ENCODE data around the gene SLC44A5. TPM values are rescaled to one million over a fixed set of nuclear protein-coding genes. Genes with fewer than 3 reads are reported as not detected.

SLC44A5 gene
- total and polyA plus RNA-seq, 9 donors = 0.62 to 2.5 (median 1.1) TPM

- intact Hi-C loops (cut with DNase I) = no loop called here
- H3K4me3 ChIP-seq = no peak overlapping the region
- H3K27me3 ChIP-seq = no peaks in the 10 kb centered on the region
- no peaks in the 10 kb centered on the region for H3K36me3 ChIP-seq
- H3K27ac ChIP-seq = no peak overlapping the region
- no peaks in the 10 kb centered on the region for H3K9me3 ChIP-seq
- TF ChIP-seq EP300 (IDR thresholded peaks at IDR 0.05) (no peak), POLR2A (IDR thresholded peaks at IDR 0.05) (no peak)
- TF ChIP-seq, protein P1, sequence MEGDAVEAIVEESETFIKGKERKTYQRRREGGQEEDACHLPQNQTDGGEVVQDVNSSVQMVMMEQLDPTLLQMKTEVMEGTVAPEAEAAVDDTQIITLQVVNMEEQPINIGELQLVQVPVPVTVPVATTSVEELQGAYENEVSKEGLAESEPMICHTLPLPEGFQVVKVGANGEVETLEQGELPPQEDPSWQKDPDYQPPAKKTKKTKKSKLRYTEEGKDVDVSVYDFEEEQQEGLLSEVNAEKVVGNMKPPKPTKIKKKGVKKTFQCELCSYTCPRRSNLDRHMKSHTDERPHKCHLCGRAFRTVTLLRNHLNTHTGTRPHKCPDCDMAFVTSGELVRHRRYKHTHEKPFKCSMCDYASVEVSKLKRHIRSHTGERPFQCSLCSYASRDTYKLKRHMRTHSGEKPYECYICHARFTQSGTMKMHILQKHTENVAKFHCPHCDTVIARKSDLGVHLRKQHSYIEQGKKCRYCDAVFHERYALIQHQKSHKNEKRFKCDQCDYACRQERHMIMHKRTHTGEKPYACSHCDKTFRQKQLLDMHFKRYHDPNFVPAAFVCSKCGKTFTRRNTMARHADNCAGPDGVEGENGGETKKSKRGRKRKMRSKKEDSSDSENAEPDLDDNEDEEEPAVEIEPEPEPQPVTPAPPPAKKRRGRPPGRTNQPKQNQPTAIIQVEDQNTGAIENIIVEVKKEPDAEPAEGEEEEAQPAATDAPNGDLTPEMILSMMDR (IDR thresholded peaks at IDR 0.05) = no peak
- no peaks in the 10 kb centered on the region for H3K4me1 ChIP-seq (ENCODE audit: insufficient read depth)
- DNase-seq = no peak
Measured at GRCh38 chr1:75559800-75560199, 51.1 kb downstream of the SLC44A5 start.

GRCh38 chr1:75559136-75559535, 51.8 kb downstream of the SLC44A5 start:
- no peak for TF ChIP-seq EP300 (IDR thresholded peaks at IDR 0.05)
- no peak for TF ChIP-seq POLR2A (IDR thresholded peaks at IDR 0.05)
- TF ChIP-seq, protein P1 (IDR thresholded peaks at IDR 0.05) = no peak
- Histone ChIP-seq H3K9me3 (no peaks in the 10 kb centered on the region), H3K27me3 (no peaks in the 10 kb centered on the region), H3K27ac (no peak overlapping the region), H3K4me3 (no peak overlapping the region), H3K4me1 (ENCODE audit: insufficient read depth) (no peaks in the 10 kb centered on the region), H3K36me3 (no peaks in the 10 kb centered on the region)
- WGBS, 3 donors = 66 to 90% (median 87%) methylated on average over 2 of the region's 2 CpGs
- intact Hi-C loops (cut with DNase I) = no loop called here
- DNase-seq = no peak

GRCh38 chr1:75554870-75555269, 56.0 kb downstream of the SLC44A5 start:
- no peaks in the 10 kb centered on the region for H3K4me1 ChIP-seq (ENCODE audit: insufficient read depth)
- intact Hi-C loops (cut with DNase I) = no loop called here
- no peaks in the 10 kb centered on the region for H3K27me3 ChIP-seq
- DNase-seq = no peak
- H3K27ac ChIP-seq = no peak overlapping the region
- H3K9me3 ChIP-seq = no peaks in the 10 kb centered on the region
- no peak overlapping the region for H3K4me3 ChIP-seq
- 86 to 98% (median 91%) methylated on average over 1 of the region's 1 CpG for WGBS, 3 donors
- no peaks in the 10 kb centered on the region for H3K36me3 ChIP-seq
- TF ChIP-seq EP300 (IDR thresholded peaks at IDR 0.05) (no peak), POLR2A (IDR thresholded peaks at IDR 0.05) (no peak)
- TF ChIP-seq, protein P1 (IDR thresholded peaks at IDR 0.05) = no peak

- WGBS, 3 donors = 88 to 97% (median 93%) methylated on average over 2 of the region's 2 CpGs
- no peaks in the 10 kb centered on the region for H3K36me3 ChIP-seq
- H3K9me3 ChIP-seq = no peaks in the 10 kb centered on the region
- H3K4me3 ChIP-seq = no peak overlapping the region
- H3K27ac ChIP-seq = no peak overlapping the region
- intact Hi-C loops (cut with DNase I) = no loop called here
- no peak for DNase-seq
- no peaks in the 10 kb centered on the region for H3K4me1 ChIP-seq (ENCODE audit: insufficient read depth)
- no peak for TF ChIP-seq EP300 (IDR thresholded peaks at IDR 0.05)
- TF ChIP-seq, protein P1 (IDR thresholded peaks at IDR 0.05) = no peak
- no peak for TF ChIP-seq POLR2A (IDR thresholded peaks at IDR 0.05)
- no peaks in the 10 kb centered on the region for H3K27me3 ChIP-seq
Measured at GRCh38 chr1:75554181-75554580, 56.7 kb downstream of the SLC44A5 start.

GRCh38 chr1:75550559-75550958, 60.4 kb downstream of the SLC44A5 start:
- Histone ChIP-seq H3K27ac (no peak overlapping the region), H3K4me1 (ENCODE audit: insufficient read depth) (no peaks in the 10 kb centered on the region)
- TF ChIP-seq EP300 (IDR thresholded peaks at IDR 0.05) = no peak

More at GRCh38 chr1:75550559-75550958, 60.4 kb downstream of the SLC44A5 start:
- Histone ChIP-seq H3K27me3 (no peaks in the 10 kb centered on the region), H3K9me3 (no peaks in the 10 kb centered on the region), H3K36me3 (no peaks in the 10 kb centered on the region), H3K4me3 (no peak overlapping the region)
- intact Hi-C loops (cut with DNase I) = no loop called here
- DNase-seq = no peak
